IPS-NIHi7 (cell line): ENCODE data around the gene NCF1.
"Not testable (repeated sequence)": the region's sequence is repeated elsewhere in the genome, so short reads cannot be mapped to it uniquely, and the experiment has no call there.

Source experiments
- DNase-seq: peaks from one replicate; pipeline ENCODE4 v3.0.0; 2012; ENCODE audit warnings: mixed read lengths; ENCODE audit errors: extremely low spot score

Gene NCF1

GRCh38 chr7:74773760-74774750 lies at the start of gene NCF1:
TSS of gene NCF1 (plus strand) at chr7:74774011. CDS start at chr7:74774032, 21 bp downstream.
- DNase-seq = not testable (repeated sequence)

- DNase-seq = no peak
These were observed 48.0 kb upstream of the NCF1 start for GRCh38 chr7:74725840-74726239.

GRCh38 chr7:74726309-74727101 lies 47.3 kb upstream of the NCF1 start:
- no peak for DNase-seq

- not testable (repeated sequence) for DNase-seq
These were observed 45.1 kb upstream of the NCF1 start for GRCh38 chr7:74728686-74729085.

GRCh38 chr7:74730186-74730585 lies 43.6 kb upstream of the NCF1 start:
- not testable (repeated sequence) for DNase-seq

GRCh38 chr7:74739974-74740703 lies 33.7 kb upstream of the NCF1 start:
- not testable (repeated sequence) for DNase-seq

GRCh38 chr7:74743936-74744557 lies 29.8 kb upstream of the NCF1 start:
- DNase-seq = not testable (repeated sequence)

GRCh38 chr7:74753921-74754482 lies 19.8 kb upstream of the NCF1 start:
- not testable (repeated sequence) for DNase-seq

- not testable (repeated sequence) for DNase-seq
These were observed 17.1 kb upstream of the NCF1 start for GRCh38 chr7:74756673-74757072.

- not testable (repeated sequence) for DNase-seq
These were observed 15.5 kb upstream of the NCF1 start for GRCh38 chr7:74758268-74758667.

- DNase-seq = not testable (repeated sequence)
These were observed 14.8 kb upstream of the NCF1 start for GRCh38 chr7:74758982-74759381.

GRCh38 chr7:74765205-74765918 lies 8.4 kb upstream of the NCF1 start:
- DNase-seq = not testable (repeated sequence)

GRCh38 chr7:74766509-74766908 lies 7.3 kb upstream of the NCF1 start:
- DNase-seq = not testable (repeated sequence)

GRCh38 chr7:74766991-74767390 lies 6.8 kb upstream of the NCF1 start:
- not testable (repeated sequence) for DNase-seq

- not testable (repeated sequence) for DNase-seq
These were observed 3.7 kb upstream of the NCF1 start for GRCh38 chr7:74770062-74770461.

- not testable (repeated sequence) for DNase-seq
These were observed 1.7 kb upstream of the NCF1 start for GRCh38 chr7:74772093-74772492.

GRCh38 chr7:74775111-74775510 lies 1.3 kb downstream of the NCF1 start:
- DNase-seq = not testable (repeated sequence)

- not testable (repeated sequence) for DNase-seq
These were observed 5.2 kb downstream of the NCF1 start for GRCh38 chr7:74779053-74779452.

GRCh38 chr7:74781746-74782145 lies 7.9 kb downstream of the NCF1 start:
- not testable (repeated sequence) for DNase-seq

GRCh38 chr7:74783595-74783994 lies 9.8 kb downstream of the NCF1 start:
- not testable (repeated sequence) for DNase-seq
